HG02623 (cell line): ENCODE measurements around the gene SUSD3.

Experiments used
- ATAC-seq: cut with Tn5 transposase; IDR thresholded peaks from one replicate; pipeline ENCODE4 v1.9.1; 2021; ENCODE audit warnings: moderate library complexity; ENCODE audit not compliant: unreplicated experiment

The SUSD3 gene

GRCh38 chr9:93072383-93072795 lies 13.9 kb downstream of the SUSD3 start:
- ATAC-seq: no peak

DNA sequence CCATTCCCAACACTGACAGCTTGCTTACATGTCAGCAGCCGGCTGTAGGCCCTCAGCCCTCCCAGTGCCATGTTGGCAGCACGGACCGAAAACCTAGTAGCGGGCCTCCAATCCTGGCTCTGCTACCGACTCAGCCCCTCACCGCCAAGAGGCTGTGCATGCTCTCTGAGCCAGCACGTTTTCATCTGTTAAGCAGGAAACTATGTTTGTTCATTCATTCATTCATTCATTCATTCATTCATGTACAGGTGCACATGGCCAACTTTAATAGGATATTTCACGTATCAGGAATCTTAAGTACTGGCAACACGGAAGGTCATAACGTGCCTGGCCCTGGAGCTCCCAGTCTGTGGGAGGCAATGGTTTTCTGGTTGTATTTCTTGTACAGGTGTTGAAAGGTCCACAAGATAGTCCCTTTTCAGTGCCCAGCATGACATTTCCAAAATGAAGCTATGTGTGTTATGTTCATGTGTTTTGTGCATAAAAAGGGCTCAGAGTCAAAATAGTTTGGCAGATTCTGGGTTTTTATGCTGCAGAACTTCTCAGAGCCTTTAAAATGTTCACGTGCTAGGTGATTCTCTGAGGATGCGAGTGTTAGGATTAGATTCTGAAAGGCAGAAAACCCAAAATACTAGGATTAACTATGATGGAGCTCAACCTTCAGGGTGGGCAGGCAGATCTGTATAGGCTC lies 17.7 kb downstream of the SUSD3 start:
- ATAC-seq: no peak

- no peak for ATAC-seq
Observed at GRCh38 chr9:93076792-93077128, 18.3 kb downstream of the SUSD3 start.

- ATAC-seq: no peak
Observed at GRCh38 chr9:93077367-93077766, 18.9 kb downstream of the SUSD3 start.

DNA sequence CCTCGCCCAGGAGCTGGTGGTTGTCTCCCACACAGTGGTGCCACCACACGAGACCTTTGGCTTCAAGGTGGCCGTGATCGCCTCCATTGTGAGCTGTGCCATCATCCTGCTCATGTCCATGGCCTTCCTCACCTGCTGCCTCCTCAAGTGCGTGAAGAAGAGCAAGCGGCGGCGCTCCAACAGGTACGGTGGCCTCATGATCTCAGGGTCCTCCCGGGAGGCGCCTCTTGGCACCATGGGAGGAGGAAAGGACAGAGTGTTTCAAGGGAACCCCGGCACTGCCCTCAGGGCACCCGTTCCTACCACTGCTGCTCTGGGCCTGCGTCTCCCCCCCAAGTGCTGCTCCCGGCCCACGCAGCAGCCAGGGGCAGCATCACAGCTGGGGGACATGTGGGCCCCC lies 19.3 kb downstream of the SUSD3 start:
- ATAC-seq: no peak

- ATAC-seq: no peak
Observed at GRCh38 chr9:93079371-93079770, 20.9 kb downstream of the SUSD3 start.

GRCh38 chr9:93080406-93080805 lies 21.9 kb downstream of the SUSD3 start:
- ATAC-seq: no peak

GRCh38 chr9:93081081-93081529 lies 22.6 kb downstream of the SUSD3 start:
- no peak for ATAC-seq

DNA sequence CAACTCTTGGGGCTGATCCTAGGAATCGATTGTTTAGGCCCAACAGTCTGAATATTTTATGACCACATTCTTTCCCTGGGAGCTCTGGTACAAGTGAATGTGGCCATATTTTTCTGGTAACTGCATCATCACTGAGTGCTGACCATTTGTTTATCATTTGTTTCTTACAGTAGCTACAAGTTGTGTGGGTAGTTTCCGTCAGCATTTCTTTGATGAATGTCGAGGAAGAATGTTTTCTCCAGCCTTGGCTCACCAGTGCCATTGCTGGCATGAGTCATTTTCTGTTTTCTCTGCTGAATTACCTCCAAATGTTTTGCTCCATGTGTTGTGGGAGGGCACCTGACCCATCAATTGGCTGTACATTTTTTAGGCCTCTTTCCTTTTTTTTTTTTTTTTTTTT lies 23.4 kb downstream of the SUSD3 start:
- no peak for ATAC-seq

DNA sequence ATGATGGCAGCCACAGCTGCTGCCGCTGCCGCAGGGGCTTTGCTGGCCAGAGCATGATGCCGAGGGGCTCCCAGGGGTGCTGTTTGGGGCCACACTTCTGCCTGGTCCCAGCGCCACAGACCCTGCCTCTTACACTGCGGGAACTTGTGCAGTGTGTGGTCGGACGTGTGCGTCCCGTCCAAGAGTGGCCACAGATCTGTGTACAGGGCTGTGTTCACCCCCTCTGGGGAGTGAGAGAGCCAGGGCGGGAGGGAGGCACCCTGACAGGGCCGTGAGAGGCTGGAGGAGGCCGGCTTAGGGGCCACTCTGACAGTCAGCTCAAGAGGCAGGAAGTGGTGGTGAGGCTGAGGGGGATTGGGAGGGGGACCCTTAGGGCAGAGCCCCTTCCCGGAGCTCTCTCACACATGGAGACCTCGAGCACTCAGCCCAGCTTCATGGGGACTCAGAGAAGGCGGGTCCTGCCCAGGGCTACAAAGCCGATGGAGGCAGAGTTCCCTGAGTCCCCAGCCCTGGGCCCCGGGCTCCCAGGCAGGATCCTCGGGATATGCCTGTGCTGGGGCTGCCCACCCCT lies 24.4 kb downstream of the SUSD3 start:
- no peak for ATAC-seq

GRCh38 chr9:93083592-93084470 lies 25.3 kb downstream of the SUSD3 start:
- ATAC-seq: no peak

DNA sequence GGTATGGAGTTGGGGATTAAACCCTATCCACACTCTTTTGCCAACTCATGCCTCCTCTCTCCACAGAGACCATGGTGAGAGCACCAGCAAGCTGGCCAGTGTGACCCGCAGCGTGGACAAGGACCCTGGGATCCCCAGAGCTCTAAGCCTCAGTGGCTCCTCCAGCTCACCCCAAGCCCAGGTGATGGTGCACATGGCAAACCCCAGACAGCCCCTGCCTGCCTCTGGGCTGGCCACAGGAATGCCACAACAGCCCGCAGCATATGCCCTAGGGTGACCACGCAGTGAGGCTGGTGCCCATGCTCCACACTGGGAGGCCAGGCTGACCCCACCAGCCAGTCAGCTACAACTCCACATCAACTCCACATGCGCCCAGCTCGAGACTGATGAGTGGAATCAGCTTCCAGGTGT lies 26.0 kb downstream of the SUSD3 start:
- no peak for ATAC-seq

DNA sequence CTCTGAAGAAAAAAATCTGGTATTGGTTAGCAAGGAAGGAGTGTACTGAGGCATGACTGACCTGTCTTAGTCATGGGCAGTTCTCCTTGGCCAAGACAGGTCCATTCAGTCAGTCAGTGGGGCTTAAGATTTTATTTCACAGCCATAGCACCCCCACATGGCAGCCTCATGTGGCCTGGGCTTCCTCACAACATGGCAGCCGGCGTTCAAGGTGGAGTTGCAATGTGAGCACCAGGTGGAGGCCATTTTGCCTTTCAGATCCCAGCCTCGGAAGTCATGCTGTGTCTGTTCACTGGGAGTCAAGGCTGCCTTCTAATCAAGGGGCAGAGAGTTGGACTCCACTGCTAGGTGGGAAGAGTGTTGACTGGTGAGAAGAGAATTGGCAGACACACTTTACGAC lies 27.2 kb downstream of the SUSD3 start:
- no peak for ATAC-seq

DNA sequence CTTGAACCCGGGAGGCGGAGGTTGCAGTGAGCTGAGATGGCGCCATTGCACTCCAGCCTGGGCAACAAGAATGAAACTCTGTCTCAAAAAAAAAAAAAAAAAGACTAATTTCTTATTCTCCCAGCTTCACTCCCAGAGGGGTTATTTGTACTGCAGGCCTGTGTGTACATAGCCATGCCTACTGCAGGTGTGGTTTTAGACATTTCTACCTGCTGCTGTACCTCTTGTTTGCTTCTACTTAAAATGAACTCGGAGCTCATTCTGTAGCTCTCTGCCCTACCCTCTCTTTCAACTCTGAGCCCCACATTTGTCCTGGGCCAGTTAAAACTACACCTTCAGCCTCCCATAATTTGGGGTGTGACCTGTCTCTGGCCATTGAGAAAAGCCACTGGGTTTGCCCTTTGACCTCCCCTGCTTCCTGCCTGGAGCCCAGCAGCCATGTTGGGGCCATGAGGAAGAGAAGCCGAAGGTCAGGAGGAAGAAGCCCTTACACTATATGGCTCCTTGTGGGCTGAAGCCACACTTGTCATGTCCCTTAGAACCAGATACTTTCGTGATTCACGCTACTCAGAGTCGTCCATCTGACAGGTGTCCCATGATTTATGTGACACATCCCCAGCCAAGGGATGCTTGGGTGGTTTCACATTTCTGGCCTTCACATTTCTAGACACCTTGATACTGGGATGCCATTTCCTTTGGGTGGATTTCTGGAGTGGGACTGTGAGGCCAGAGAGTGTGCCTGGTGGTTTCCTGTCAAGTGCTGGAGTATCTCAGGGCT lies 28.1 kb downstream of the SUSD3 start:
- no peak for ATAC-seq

GRCh38 chr9:93087971-93088655 lies 29.6 kb downstream of the SUSD3 start:
- no peak for ATAC-seq

GRCh38 chr9:93088656-93089015 lies 30.1 kb downstream of the SUSD3 start:
- no peak for ATAC-seq

- no peak for ATAC-seq
Observed at GRCh38 chr9:93089024-93089423, 30.5 kb downstream of the SUSD3 start.

DNA sequence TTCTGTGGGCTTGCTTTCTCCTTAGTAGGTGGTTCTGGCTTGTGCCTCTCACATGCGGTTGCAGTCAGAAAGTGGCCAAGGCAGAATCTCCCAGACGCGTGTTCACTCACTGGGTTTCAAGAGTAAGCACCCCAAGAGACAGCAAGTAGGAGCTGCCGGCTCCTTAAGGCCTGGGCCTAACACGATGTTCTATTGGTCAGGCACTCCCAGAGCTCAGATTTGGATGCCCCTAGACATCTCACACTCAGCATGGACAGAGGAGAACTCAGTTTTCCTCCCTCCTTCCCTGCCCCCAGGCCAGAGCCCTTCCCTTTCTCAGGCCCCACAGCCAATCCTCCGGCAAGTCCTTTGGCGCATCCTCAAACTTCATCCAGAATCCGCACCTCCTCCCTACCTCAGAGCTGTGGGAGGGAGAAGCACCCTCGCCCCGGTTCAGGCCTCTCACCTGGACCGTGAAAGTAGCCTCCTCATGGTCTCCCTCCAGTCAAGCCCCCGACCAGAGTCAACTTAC lies 31.0 kb downstream of the SUSD3 start:
- ATAC-seq: no peak

GRCh38 chr9:93090091-93090655 lies 31.7 kb downstream of the SUSD3 start:
- no peak for ATAC-seq

DNA sequence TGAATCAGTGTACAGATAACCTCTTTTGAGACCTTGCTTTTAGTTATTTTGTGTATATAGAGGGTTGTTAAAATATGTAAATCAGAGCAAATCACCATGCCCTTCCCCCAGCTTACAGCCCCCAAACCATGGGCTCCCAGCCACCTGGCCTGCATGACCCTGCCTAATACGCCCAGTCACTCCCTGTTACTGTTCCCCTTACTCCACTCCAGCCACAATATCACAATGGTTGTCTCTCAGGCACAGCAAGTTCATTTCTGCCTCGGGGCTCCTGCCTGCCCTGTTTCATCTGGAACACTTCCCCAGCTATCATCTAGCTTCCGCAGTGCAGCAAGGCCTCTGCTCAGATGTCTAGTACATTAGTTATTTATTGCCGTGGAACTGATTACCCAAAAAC lies 32.6 kb downstream of the SUSD3 start:
- ATAC-seq: no peak
